ENCODE results near the gene GFRA4.

GFRA4 gene, protein sequence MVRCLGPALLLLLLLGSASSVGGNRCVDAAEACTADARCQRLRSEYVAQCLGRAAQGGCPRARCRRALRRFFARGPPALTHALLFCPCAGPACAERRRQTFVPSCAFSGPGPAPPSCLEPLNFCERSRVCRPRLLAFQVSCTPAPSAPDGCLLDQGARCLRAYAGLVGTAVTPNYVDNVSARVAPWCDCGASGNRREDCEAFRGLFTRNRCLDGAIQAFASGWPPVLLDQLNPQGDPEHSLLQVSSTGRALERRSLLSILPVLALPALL

GRCh38 chr20:3663031-3663701, at the start of gene GFRA4:
GFRA4 (minus strand) TSS chr20:3663399; CDS start chr20:3663399, 0 bp downstream.
- no peak for DNase-seq

GRCh38 chr20:3712279-3712873, 49.2 kb upstream of the GFRA4 start, which contains the start of gene SIGLEC1:
SIGLEC1 (minus strand) TSS chr20:3712600; CDS start chr20:3707128, 5,472 bp downstream.
- DNase-seq = peak; percentile 13 to 66

DNA sequence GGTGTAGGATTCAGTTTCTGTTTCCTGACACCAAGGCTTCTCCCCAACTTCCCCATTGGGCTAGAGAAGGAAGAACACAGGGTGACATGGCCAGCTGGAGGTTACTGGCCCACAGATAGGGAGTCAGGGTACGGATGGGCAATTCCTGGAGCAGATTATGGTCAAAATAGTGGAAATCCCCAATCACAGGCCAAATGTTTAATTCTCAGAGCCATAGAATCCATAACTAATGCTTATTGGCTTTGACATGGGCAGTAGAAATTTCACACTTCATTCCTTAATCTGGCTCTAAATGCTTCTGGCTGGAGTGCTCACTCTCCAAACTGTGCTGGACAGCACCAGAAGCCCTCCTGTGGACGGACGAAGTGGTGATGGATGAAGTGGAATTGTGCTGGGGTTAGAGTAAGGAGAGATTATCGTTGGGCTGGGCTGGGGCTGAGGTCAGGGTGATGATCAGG, 48.3 kb upstream of the GFRA4 start:
- no peak for DNase-seq

GRCh38 chr20:3710703-3711483, 47.7 kb upstream of the GFRA4 start:
- DNase-seq = peak; percentile 54 to 65

DNA sequence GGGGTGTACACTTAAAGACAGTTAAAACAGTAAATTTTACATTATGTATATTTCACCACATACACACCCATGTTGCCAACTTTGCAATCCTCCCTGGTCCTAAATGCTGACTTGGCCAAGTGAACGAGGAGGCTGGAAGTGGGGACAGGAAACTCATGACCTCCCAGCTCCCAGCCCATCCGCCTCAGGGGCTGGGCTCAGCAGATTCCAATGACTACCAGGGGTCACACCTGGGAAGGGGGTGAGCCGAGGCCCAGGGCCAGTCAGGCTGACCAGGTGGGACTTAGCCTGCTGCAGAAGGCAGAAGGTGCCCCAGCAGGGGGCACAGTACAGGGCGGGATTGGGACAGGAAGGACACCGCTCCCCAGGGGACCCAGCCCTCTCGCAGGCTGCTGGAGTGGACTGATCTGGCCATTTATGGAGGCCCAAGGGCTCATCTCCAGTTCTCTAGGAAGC, 46.8 kb upstream of the GFRA4 start:
- DNase-seq = no peak

- no peak for DNase-seq
These were observed 44.3 kb upstream of the GFRA4 start for GRCh38 chr20:3707508-3707899.

DNA sequence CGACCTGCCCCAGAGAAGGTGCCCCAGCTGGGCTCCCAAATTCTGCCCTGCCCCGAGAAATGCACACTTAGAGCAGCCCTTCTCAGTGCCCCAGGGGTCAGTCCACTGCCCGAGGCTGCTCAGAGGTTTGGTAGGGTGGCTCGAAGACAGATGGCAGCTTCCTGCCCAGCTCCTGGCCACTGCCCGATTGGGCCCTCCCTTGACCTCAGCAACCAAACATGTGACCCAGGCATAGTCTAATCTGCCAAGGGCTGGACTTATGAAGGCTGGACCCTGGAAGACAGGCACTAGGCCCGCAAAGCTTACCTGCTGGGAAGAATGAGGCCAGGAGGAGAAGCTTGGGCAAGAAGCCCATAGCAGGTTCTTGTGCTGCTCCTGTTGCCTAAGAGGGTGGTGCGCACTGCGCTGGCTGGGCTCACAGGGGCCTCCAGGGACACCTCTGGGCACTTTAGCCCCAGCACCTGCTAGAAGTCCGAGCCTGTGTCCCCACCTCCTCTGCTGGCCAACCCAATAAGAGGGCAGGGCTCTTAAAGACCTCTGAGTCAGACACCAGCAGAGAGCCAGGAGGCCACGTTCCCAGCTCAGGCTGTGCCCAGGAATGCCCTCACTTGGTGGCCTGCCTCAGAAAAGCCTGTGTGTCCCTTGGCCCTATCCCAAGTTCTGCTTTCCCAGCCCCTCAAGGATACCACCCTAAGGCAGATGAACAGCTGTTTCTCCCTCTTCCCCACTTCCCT, 43.7 kb upstream of the GFRA4 start:
- DNase-seq = no peak

DNA sequence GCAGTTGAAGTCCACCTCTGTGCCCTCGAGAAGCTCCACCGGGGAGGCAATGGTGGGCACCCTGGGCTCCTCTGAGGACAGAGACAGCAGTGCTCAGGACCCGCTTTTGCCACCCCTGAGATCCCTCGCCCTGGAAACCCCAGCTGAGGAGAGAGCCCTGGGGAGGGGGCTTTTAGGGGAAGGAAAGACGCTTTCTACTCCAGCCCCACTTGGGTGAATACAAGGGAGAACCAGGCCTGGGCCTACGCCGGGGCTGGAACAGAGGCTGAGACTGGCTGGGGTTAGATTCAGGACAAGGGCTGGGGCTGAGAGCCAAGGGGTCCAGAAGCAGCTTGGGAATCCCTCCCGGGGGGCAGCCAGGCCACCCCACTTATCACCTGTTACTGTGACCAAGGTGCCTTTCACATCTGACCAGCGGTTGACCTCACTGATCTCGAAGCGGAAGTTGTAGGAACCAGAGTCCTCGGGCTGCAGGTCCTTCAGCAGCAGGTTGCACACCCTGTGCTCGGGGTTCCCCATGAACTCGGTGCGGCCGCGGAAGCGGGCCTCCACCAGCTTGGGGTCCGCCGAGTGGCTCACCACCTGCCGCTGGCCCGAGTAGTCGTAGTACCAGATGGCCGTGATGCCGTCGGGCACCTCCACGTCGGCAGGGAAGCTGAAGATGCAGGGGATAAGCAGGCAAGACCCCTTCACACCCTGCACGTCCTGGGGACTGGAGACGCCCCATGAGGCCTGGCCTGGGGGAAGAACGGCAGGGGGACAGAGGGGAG, 43.0 kb upstream of the GFRA4 start:
- no peak for DNase-seq

- no peak for DNase-seq
These were observed 42.3 kb upstream of the GFRA4 start for GRCh38 chr20:3705491-3705969.

DNA sequence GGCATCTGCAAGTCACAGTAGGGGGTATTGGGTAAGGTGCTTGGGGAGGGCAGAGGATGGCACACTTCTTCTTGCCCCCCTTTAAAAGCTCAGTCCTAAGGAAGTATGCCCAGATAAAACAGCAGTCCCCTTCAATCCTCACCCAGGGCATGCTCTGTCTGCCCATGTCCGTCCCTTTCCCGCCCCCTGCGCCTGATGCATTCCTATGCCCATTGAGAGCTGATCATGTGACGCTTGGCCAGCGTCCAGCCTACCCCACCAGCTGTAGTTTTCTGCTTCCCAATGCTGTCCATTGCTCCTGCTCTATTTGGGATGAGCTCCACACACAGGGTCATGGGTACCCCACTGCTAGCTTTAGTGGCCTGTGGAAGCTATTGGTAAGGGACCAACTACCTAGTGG, 40.9 kb upstream of the GFRA4 start:
- no peak for DNase-seq

GRCh38 chr20:3702611-3703391, 39.6 kb upstream of the GFRA4 start:
- no peak for DNase-seq

GRCh38 chr20:3701061-3701998, 38.1 kb upstream of the GFRA4 start:
- no peak for DNase-seq

DNA sequence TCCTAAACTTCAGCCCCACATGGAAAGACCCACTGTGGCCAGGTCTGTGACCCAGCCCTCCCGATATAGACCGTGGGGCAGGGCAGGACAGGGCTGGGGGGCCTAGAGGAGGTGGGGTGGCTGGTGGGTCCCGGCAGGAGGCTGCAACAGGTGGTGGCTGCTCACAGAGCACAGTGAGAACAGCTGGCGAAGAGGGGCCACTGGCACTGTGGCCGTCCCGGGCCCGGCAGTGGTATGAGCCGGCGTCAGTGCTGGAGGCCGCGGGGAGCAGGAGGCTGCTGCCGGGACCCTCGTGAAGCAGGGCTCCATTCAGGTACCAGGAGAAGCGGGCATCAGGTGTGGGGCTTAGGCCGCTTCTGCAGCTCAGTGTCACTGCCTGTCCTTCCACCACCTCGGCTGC, 35.8 kb upstream of the GFRA4 start:
- DNase-seq = no peak

DNA sequence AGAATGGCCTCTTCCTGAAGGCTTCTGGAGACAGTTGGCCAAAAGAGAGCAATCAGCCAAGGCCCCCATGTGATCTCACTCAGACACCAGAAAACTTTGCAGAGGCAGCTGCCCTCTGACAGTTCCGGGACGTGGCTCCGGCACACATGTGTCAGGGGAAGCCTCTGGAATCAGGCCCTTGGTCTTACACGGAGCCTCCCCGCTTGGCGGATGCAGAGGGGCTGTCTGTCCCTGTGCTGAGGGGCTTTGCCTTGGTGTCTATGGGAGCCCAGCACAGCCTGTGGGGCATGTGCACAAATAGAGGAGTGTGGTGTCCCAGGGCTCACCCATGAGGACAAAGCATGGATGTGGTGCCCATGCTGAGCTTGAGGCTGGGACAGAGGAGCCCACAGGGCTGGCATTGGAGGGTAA, 35.4 kb upstream of the GFRA4 start:
- no peak for DNase-seq

GRCh38 chr20:3697588-3698305, 34.5 kb upstream of the GFRA4 start:
- no peak for DNase-seq

GRCh38 chr20:3696745-3697587, 33.8 kb upstream of the GFRA4 start:
- no peak for DNase-seq

DNA sequence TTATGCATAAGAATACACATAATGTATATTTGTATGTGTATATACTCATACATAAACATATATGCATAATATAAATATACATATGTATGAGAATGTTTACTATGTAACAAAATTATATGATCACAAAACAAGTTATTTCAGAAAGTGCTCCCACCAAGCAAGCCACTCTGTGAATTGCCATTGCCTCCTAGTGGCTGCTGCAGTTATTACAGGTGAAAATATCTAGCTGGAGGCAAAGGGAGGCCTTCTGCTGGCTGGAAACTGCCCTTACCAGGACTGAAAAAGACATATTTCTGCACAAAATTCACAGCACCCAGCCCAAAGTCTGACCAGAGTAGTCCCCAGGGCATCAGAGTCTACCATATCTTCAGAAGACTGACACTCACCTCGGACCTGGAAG, 33.0 kb upstream of the GFRA4 start:
- no peak for DNase-seq

DNA sequence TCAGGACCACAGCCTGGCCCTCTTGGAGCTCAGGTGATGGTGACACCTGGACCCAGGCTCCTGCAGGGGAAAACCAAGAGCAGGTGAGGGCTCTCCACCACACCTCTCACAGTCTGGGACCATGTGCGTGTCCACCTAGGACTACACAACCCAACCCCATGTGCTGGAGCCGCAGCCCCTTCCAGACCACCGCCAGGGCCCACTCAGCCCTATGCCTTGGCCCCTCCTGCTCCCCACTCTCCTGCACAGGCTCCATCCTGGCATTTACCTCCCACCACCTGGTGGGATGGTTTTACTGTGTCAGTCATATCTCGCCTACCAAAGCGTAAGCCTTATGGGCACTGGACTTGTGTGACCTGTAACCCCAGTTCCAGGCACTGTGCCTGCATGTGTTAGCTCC, 31.7 kb upstream of the GFRA4 start:
- DNase-seq = no peak

Data from CD4-positive, alpha-beta T cell treated with Interleukin-4 for 1 hour (primary cell).